ENCODE results near the gene SLC5A11. TPM values are rescaled to one million over a fixed set of nuclear protein-coding genes. Genes with fewer than 3 reads are reported as not detected.
A peak's percentile ranks its signal among the peaks of the same experiment; 100 is the strongest.

SLC5A11 gene
- total and polyA plus RNA-seq, 11 donors = 0.75 TPM; not detected in 10

- 94 to 99% (median 97%) methylated on average over 6 of the region's 6 CpGs for WGBS, 4 donors
- DNase-seq (no peak), ATAC-seq (no peak)
- Histone ChIP-seq H3K4me1 (peaks cover 0 to 9% (median 3%) of the 10 kb centered on the region in 12 donors), H3K27ac (no peak overlapping the region), H3K36me3 (peaks cover 0 to 4% (median 0%) of the 10 kb centered on the region in 9 donors), H3K4me3 (no peak overlapping the region), H3K27me3 (no peaks in the 10 kb centered on the region), H3K9me3 (no peaks in the 10 kb centered on the region)
- intact Hi-C loops (cut with DNase I) = no loop called here
- TF ChIP-seq POLR2A (IDR thresholded peaks at IDR 0.05) (no peak), CTCF (IDR thresholded peaks at IDR 0.05) (no peak)
Observed at GRCh38 chr16:24836836-24837235, 8.9 kb upstream of the SLC5A11 start.

- H3K27ac ChIP-seq = no peak overlapping the region
- no peak for ATAC-seq
- intact Hi-C loops (cut with DNase I) = no loop called here
Observed at GRCh38 chr16:24837969-24838368, 7.8 kb upstream of the SLC5A11 start.

GRCh38 chr16:24838554-24839266 is 7.1 kb upstream of the SLC5A11 start:
- no peak for DNase-seq
- no peak overlapping the region for H3K27ac ChIP-seq
- WGBS, 4 donors = 37 to 48% (median 44%) methylated on average over 5 of the region's 5 CpGs

More at GRCh38 chr16:24837969-24838368, 7.8 kb upstream of the SLC5A11 start:
- DNase-seq = no peak
- Histone ChIP-seq H3K27me3 (no peaks in the 10 kb centered on the region), H3K4me3 (no peak overlapping the region), H3K36me3 (no peaks in the 10 kb centered on the region), H3K9me3 (no peaks in the 10 kb centered on the region), H3K4me1 (peaks cover 0 to 9% (median 3%) of the 10 kb centered on the region in 12 donors)
- WGBS, 4 donors = 83 to 93% (median 88%) methylated on average over 9 of the region's 9 CpGs
- TF ChIP-seq CTCF (IDR thresholded peaks at IDR 0.05) (no peak), POLR2A (IDR thresholded peaks at IDR 0.05) (no peak)

More at GRCh38 chr16:24838554-24839266, 7.1 kb upstream of the SLC5A11 start:
- intact Hi-C loops (cut with DNase I) = no loop called here
- TF ChIP-seq POLR2A (IDR thresholded peaks at IDR 0.05) (no peak), CTCF (IDR thresholded peaks at IDR 0.05) (no peak)
- Histone ChIP-seq H3K4me3 (peak overlapping the region in 1 of 12 donors; percentile 2), H3K36me3 (no peaks in the 10 kb centered on the region), H3K9me3 (no peaks in the 10 kb centered on the region), H3K27me3 (no peaks in the 10 kb centered on the region), H3K4me1 (peaks cover 0 to 9% (median 3%) of the 10 kb centered on the region in 12 donors)
- peak in 3 of 4 donors; percentile 47 to 85 (median 71) for ATAC-seq

Measured in heart left ventricle (tissue), 16 donors.